ENCODE results near the gene ARID1B. TPM values are rescaled to one million over a fixed set of nuclear protein-coding genes. Genes with fewer than 3 reads are reported as not detected.

ARID1B gene
- total and polyA plus RNA-seq, 7 donors: 8.4 to 115 (median 69.6) TPM

GRCh38 chr6:157151029-157151428 is 373.9 kb downstream of the ARID1B start:
- TF ChIP-seq EP300 (IDR thresholded peaks at IDR 0.05) (no peak), CTCF (IDR thresholded peaks at IDR 0.05) (no peak), POLR2AphosphoS5 (IDR thresholded peaks at IDR 0.05) (no peak), POLR2A (IDR thresholded peaks at IDR 0.05) (no peak)
- 96 to 97% methylated on average over 11 of the region's 11 CpGs for WGBS, 2 donors
- intact Hi-C loops (cut with DNase I): no loop called here
- no peaks in the 10 kb centered on the region for H3K9me3 ChIP-seq
- H3K4me1 ChIP-seq: peaks cover 0 to 33% (median 20%) of the 10 kb centered on the region in 4 donors
- no peak overlapping the region for H3K4me3 ChIP-seq
- no peaks in the 10 kb centered on the region for H3K27me3 ChIP-seq
- H3K27ac ChIP-seq: no peak overlapping the region
- DNase-seq: no peak
- H3K36me3 ChIP-seq: peaks cover 0 to 16% (median 0%) of the 10 kb centered on the region in 4 donors

GRCh38 chr6:157151989-157152388 is 374.8 kb downstream of the ARID1B start:
- H3K4me1 ChIP-seq: peaks cover 0 to 24% (median 15%) of the 10 kb centered on the region in 4 donors
- peaks cover 0 to 23% (median 0%) of the 10 kb centered on the region in 4 donors for H3K36me3 ChIP-seq
- WGBS, 2 donors: 73 to 86% methylated on average over 3 of the region's 3 CpGs
- intact Hi-C loops (cut with DNase I): no loop called here
- H3K27me3 ChIP-seq: no peaks in the 10 kb centered on the region
- TF ChIP-seq POLR2AphosphoS5 (IDR thresholded peaks at IDR 0.05): no peak
- no peak for TF ChIP-seq CTCF (IDR thresholded peaks at IDR 0.05)
- TF ChIP-seq POLR2A (IDR thresholded peaks at IDR 0.05): no peak
- TF ChIP-seq EP300 (IDR thresholded peaks at IDR 0.05): no peak
- no peak for DNase-seq
- H3K27ac ChIP-seq: no peak overlapping the region
- no peak overlapping the region for H3K4me3 ChIP-seq
- H3K9me3 ChIP-seq: no peaks in the 10 kb centered on the region

GRCh38 chr6:157152556-157152955 is 375.4 kb downstream of the ARID1B start:
- DNase-seq: no peak
- Histone ChIP-seq H3K27ac (no peak overlapping the region), H3K4me1 (peaks cover 0 to 24% (median 15%) of the 10 kb centered on the region in 4 donors), H3K4me3 (no peak overlapping the region), H3K27me3 (no peaks in the 10 kb centered on the region), H3K36me3 (peaks cover 0 to 26% (median under 1%) of the 10 kb centered on the region in 4 donors), H3K9me3 (no peaks in the 10 kb centered on the region)
- intact Hi-C loops (cut with DNase I): no loop called here
- WGBS, 2 donors: 71 to 80% methylated on average over 3 of the region's 3 CpGs
- no peak for TF ChIP-seq CTCF (IDR thresholded peaks at IDR 0.05)
- no peak for TF ChIP-seq POLR2A (IDR thresholded peaks at IDR 0.05)
- TF ChIP-seq EP300 (IDR thresholded peaks at IDR 0.05): no peak
- no peak for TF ChIP-seq POLR2AphosphoS5 (IDR thresholded peaks at IDR 0.05)

- Histone ChIP-seq H3K27me3 (no peaks in the 10 kb centered on the region), H3K27ac (no peak overlapping the region), H3K4me3 (no peak overlapping the region), H3K9me3 (no peaks in the 10 kb centered on the region), H3K4me1 (no peaks in the 10 kb centered on the region), H3K36me3 (peaks cover 0 to 9% (median 2%) of the 10 kb centered on the region in 4 donors)
- WGBS, 2 donors: 87 to 93% methylated on average over 3 of the region's 3 CpGs
- intact Hi-C loops (cut with DNase I): no loop called here
- TF ChIP-seq EP300 (IDR thresholded peaks at IDR 0.05) (no peak), POLR2A (IDR thresholded peaks at IDR 0.05) (no peak), POLR2AphosphoS5 (IDR thresholded peaks at IDR 0.05) (no peak), CTCF (IDR thresholded peaks at IDR 0.05) (no peak)
- no peak for DNase-seq
Observed at GRCh38 chr6:157155804-157156203, 378.6 kb downstream of the ARID1B start.

- intact Hi-C loops (cut with DNase I): no loop called here
- Histone ChIP-seq H3K4me1 (peaks cover 0 to 11% (median 4%) of the 10 kb centered on the region in 4 donors), H3K9me3 (no peaks in the 10 kb centered on the region), H3K27me3 (no peaks in the 10 kb centered on the region), H3K36me3 (peaks cover 0 to 9% (median 2%) of the 10 kb centered on the region in 4 donors), H3K4me3 (no peak overlapping the region), H3K27ac (no peak overlapping the region)
- 90 to 94% methylated on average over 9 of the region's 9 CpGs for WGBS, 2 donors
- no peak for TF ChIP-seq CTCF (IDR thresholded peaks at IDR 0.05)
- TF ChIP-seq POLR2A (IDR thresholded peaks at IDR 0.05): no peak
- TF ChIP-seq POLR2AphosphoS5 (IDR thresholded peaks at IDR 0.05): no peak
- TF ChIP-seq EP300 (IDR thresholded peaks at IDR 0.05): no peak
- DNase-seq: no peak
Observed at GRCh38 chr6:157157258-157157657, 380.1 kb downstream of the ARID1B start.
